ENCODE data around the gene CSNK2B.

GRCh38 chr6:31687321-31687720, 21.4 kb downstream of the CSNK2B start:
- TF ChIP-seq CTCF (IDR thresholded peaks at IDR 0.05), result no peak
- no peak for TF ChIP-seq REST (IDR thresholded peaks at IDR 0.05; ENCODE audit: insufficient read depth in 1 of 2, low read depth in 2 of 2, low read length in 1 of 2)

Measured in Panc1 (cell line).